Heart left ventricle (tissue), 16 donors: ENCODE measurements around the gene DEGS1. TPM values are rescaled to one million over a fixed set of nuclear protein-coding genes. Genes with fewer than 3 reads are reported as not detected.

ENCODE experiments used
- ATAC-seq, 4 donors: fragments of 200-7000 bp; cut with Tn5 transposase; one replicate each; pipeline ENCODE4 v1.9.1; 2020 to 2022; ENCODE audit warnings: moderate library complexity in 4 of 4, mild to moderate bottlenecking in 3 of 4, moderate number of reproducible peaks in 1 of 4
- DNase-seq, 5 donors: peaks; one replicate each; pipeline ENCODE4 v3.0.0-alpha.2; 2020
- H3K27ac ChIP-seq, 12 donors: fragments of 200-600 bp; sonication (generic) in 4 of 12; one replicate each; pipeline versions ENCODE4 v1.5.0 to v1.8.0; 2016 to 2022; ENCODE audit warnings: mild to moderate bottlenecking in 2 of 12
- H3K27me3 ChIP-seq, 9 donors: fragments of 200-600 bp; sonication (generic) in 2 of 9; one replicate each; pipeline versions ENCODE4 v1.5.1 to v1.8.0; 2016 to 2022; ENCODE audit warnings: mild to moderate bottlenecking in 3 of 9
- H3K36me3 ChIP-seq, 9 donors: fragments of 200-600 bp; sonication (generic) in 2 of 9; one replicate each; pipeline versions ENCODE4 v1.5.0 to v1.8.0; 2018 to 2022; ENCODE audit warnings: mild to moderate bottlenecking in 2 of 9
- H3K4me1 ChIP-seq, 12 donors: fragments of 200-600 bp; sonication (generic) in 4 of 12; one replicate each; pipeline versions ENCODE4 v1.5.0 to v1.8.0; 2016 to 2022; ENCODE audit warnings: mild to moderate bottlenecking in 3 of 12
- H3K4me3 ChIP-seq, 12 donors: fragments of 200-600 bp; sonication (generic) in 4 of 12; one replicate each; pipeline versions ENCODE4 v1.5.0 to v1.8.0; 2017 to 2022; ENCODE audit warnings: mild to moderate bottlenecking in 9 of 12, moderate library complexity in 4 of 12
- H3K9me3 ChIP-seq, 12 donors: fragments of 200-600 bp; sonication (generic) in 4 of 12; one replicate each; pipeline versions ENCODE4 v1.5.0 to v1.8.0; 2016 to 2022; ENCODE audit warnings: mild to moderate bottlenecking in 1 of 12
- POLR2A ChIP-seq, 2 donors: fragments of 450-650 bp; IDR thresholded peaks; one replicate each; pipeline ENCODE4 v1.6.1; 2017; ENCODE audit warnings: antibody characterized with exemption in 2 of 2, mild to moderate bottlenecking in 2 of 2, moderate library complexity in 2 of 2
- WGBS, 4 donors: extraction: QIAGEN DNeasy Blood & Tissue Kit in 2 of 4; methylation state at CpG; one replicate each; pipeline versions ENCODE4 v1.1.5 to v1.1.7; 2013 to 2018; 5-methylcytosine and 5-hydroxymethylcytosine counted together
- intact Hi-C, 10 donors: fragments of 100-400 bp; cut with DNase I; formaldehyde crosslinking; loops; one replicate each; pipeline versions ENCODE4 v1.11.1 to v1.14.2; 2022
- polyA plus RNA-seq, 2 donors: library from polyadenylated mRNA; stranded (reverse); fragments of 200-250 nt; gene quantifications; one replicate each; pipeline ENCODE4 v1.2.3, GENCODE V29; 2013
- total RNA-seq, 9 donors: library from RNA; depleted of rRNA in 2 of 9; stranded (reverse); fragments of >200 nt in 2 of 9; fragmentation: NEBNext Ultra II Directional in 3 of 9; extraction: Animal tissue kit (Norgen Biotek cat#: 25700) in 3 of 9; gene quantifications; one replicate each; pipeline versions ENCODE4 v1.1.0 to v1.2.4, GENCODE V29; 2016 to 2023
- TF ChIP-seq, protein P1 (sequence below), 12 donors: fragments of 200-600 bp; sonication (generic) in 4 of 12; IDR thresholded peaks; one replicate each; pipeline versions ENCODE4 v1.5.0 to v1.8.0; 2018 to 2022; ENCODE audit warnings: antibody characterized with exemption in 12 of 12, mild to moderate bottlenecking in 5 of 12
- donor health status: ischemic (EF 13 %, LVEDD 7.1; RV severe dilation, severe dysfunction).
- donor health status: healthy with polysubstance abuse.
- donor health status: DM: no; HTN: yes; CAD: no.
- donor health status: DM: no; HTN: no; CAD: no.
- donor health status: ischemic (EF 25% LVEDD 6.9; RV normal size, moderate dysfunction).
- donor health status: ischemic (EF 25% LVEDD 5.7; RV mildly dilated, moderate dysfunction).
- donor health status: healthy.
- donor health status: DM: yes; HTN: yes; CAD: no.
- donor health status: ischemic (EF 35%, LVEDD 5.7; RV mildly dilated, moderate dysfunction).
- donor health status: nonischemic (EF 11% LVEDD 7.7; RV severe dilation, severe dysfunction).
- donor health status: DM: yes; HTN: yes; CAD: no.
- donor health status: PGD.
- donor health status: ischemic (EF 29% LVEDD 5.4; RV normal size, mild dysfunction).
- donor health status: nonischemic (EF 23%, LVEDD 6.1; RV moderate dilation, normal function).

The DEGS1 gene
- total and polyA plus RNA-seq, 11 donors = 35.8 to 75.2 (median 46.3) TPM

DNA sequence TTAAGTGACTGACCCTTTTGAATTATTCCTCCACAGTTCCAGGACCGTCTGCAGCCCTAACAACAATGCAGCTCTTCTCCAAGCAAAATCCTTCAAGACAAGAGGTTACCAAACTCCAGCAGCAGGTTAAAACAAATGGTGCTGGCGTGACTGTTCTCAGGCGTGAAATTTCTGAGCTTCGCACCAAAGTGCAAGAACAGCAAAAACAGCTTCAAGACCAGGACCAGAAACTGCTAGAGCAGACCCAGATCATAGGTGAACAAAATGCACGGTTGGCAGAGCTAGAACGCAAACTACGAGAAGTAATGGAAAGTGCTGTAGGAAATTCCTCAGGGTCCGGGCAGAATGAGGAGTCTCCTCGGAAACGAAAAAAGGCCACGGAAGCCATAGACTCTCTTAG, 25.7 kb upstream of the DEGS1 start:
- ATAC-seq (no peak), DNase-seq (no peak)
- peaks cover 0 to 88% (median 64%) of the 10 kb centered on the region in 9 donors for H3K36me3 ChIP-seq
- H3K4me1 ChIP-seq = no peaks in the 10 kb centered on the region
- no peaks in the 10 kb centered on the region for H3K9me3 ChIP-seq
- intact Hi-C loops = no loop called here
- TF ChIP-seq, protein P1, sequence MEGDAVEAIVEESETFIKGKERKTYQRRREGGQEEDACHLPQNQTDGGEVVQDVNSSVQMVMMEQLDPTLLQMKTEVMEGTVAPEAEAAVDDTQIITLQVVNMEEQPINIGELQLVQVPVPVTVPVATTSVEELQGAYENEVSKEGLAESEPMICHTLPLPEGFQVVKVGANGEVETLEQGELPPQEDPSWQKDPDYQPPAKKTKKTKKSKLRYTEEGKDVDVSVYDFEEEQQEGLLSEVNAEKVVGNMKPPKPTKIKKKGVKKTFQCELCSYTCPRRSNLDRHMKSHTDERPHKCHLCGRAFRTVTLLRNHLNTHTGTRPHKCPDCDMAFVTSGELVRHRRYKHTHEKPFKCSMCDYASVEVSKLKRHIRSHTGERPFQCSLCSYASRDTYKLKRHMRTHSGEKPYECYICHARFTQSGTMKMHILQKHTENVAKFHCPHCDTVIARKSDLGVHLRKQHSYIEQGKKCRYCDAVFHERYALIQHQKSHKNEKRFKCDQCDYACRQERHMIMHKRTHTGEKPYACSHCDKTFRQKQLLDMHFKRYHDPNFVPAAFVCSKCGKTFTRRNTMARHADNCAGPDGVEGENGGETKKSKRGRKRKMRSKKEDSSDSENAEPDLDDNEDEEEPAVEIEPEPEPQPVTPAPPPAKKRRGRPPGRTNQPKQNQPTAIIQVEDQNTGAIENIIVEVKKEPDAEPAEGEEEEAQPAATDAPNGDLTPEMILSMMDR (IDR thresholded peaks at IDR 0.05) = no peak
- TF ChIP-seq POLR2A (IDR thresholded peaks at IDR 0.05) = no peak
- H3K4me3 ChIP-seq = no peak overlapping the region
- WGBS, 4 donors = 91 to 94% (median 93%) methylated on average over 11 of the region's 11 CpGs
- no peak overlapping the region for H3K27ac ChIP-seq
- H3K27me3 ChIP-seq = no peaks in the 10 kb centered on the region

DNA sequence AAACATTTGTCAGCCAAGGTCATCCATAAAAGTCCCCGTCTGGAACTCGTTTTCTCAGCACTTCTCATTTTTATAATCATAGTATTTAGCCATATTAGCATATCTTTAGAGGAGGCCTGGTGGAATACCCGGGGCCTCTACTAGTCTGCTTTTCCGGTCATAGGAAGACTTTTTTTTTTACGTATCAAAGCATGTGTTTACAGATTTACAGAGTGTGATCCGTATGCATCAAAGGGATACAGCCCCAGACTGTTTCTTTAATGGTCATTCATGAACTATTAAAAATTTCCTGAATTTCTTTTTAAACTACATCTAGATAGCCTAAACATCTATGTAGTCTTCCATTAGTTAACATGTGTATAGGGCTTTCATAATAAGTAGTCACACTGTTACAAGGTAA, 23.5 kb upstream of the DEGS1 start:
- WGBS, 4 donors = 74 to 77% (median 76%) methylated on average over 6 of the region's 6 CpGs
- H3K36me3 ChIP-seq = peaks cover 0 to 74% (median 51%) of the 10 kb centered on the region in 9 donors
- TF ChIP-seq, protein P1 (IDR thresholded peaks at IDR 0.05) = no peak
- TF ChIP-seq POLR2A (IDR thresholded peaks at IDR 0.05) = no peak
- intact Hi-C loops = no loop called here
- H3K27ac ChIP-seq = no peak overlapping the region
- no peaks in the 10 kb centered on the region for H3K9me3 ChIP-seq
- H3K4me3 ChIP-seq = no peak overlapping the region
- no peaks in the 10 kb centered on the region for H3K4me1 ChIP-seq
- no peaks in the 10 kb centered on the region for H3K27me3 ChIP-seq
- ATAC-seq (no peak), DNase-seq (no peak)

- 83 to 86% (median 84%) methylated on average over 9 of the region's 9 CpGs for WGBS, 4 donors
- Histone ChIP-seq H3K27ac (no peak overlapping the region), H3K4me1 (no peaks in the 10 kb centered on the region), H3K27me3 (no peaks in the 10 kb centered on the region), H3K36me3 (peaks cover 0 to 71% (median 51%) of the 10 kb centered on the region in 9 donors), H3K4me3 (no peak overlapping the region), H3K9me3 (no peaks in the 10 kb centered on the region)
- TF ChIP-seq, protein P1 (IDR thresholded peaks at IDR 0.05) = no peak
- no peak for TF ChIP-seq POLR2A (IDR thresholded peaks at IDR 0.05)
- intact Hi-C loops = no loop called here
- ATAC-seq = no peak
- no peak for DNase-seq
Measured at GRCh38 chr1:224160171-224160682, 22.8 kb upstream of the DEGS1 start.

GRCh38 chr1:224162768-224163167, 20.3 kb upstream of the DEGS1 start:
- Histone ChIP-seq H3K27ac (no peak overlapping the region), H3K4me3 (no peak overlapping the region), H3K27me3 (no peaks in the 10 kb centered on the region), H3K9me3 (no peaks in the 10 kb centered on the region), H3K4me1 (no peaks in the 10 kb centered on the region), H3K36me3 (peaks cover 0 to 46% (median 29%) of the 10 kb centered on the region in 9 donors)
- intact Hi-C loops = no loop called here
- DNase-seq = no peak
- WGBS, 4 donors = 94 to 97% (median 96%) methylated on average over 8 of the region's 8 CpGs
- TF ChIP-seq, protein P1 (IDR thresholded peaks at IDR 0.05) = no peak
- no peak for TF ChIP-seq POLR2A (IDR thresholded peaks at IDR 0.05)
- no peak for ATAC-seq
